GM04503 (cell line): ENCODE measurements around the gene KCNMB1.

ENCODE experiments used
- DNase-seq: peaks from one replicate; pipeline ENCODE4 v3.0.0-alpha.2; 2012; ENCODE audit warnings: low read depth

KCNMB1 gene, protein sequence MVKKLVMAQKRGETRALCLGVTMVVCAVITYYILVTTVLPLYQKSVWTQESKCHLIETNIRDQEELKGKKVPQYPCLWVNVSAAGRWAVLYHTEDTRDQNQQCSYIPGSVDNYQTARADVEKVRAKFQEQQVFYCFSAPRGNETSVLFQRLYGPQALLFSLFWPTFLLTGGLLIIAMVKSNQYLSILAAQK

DNA sequence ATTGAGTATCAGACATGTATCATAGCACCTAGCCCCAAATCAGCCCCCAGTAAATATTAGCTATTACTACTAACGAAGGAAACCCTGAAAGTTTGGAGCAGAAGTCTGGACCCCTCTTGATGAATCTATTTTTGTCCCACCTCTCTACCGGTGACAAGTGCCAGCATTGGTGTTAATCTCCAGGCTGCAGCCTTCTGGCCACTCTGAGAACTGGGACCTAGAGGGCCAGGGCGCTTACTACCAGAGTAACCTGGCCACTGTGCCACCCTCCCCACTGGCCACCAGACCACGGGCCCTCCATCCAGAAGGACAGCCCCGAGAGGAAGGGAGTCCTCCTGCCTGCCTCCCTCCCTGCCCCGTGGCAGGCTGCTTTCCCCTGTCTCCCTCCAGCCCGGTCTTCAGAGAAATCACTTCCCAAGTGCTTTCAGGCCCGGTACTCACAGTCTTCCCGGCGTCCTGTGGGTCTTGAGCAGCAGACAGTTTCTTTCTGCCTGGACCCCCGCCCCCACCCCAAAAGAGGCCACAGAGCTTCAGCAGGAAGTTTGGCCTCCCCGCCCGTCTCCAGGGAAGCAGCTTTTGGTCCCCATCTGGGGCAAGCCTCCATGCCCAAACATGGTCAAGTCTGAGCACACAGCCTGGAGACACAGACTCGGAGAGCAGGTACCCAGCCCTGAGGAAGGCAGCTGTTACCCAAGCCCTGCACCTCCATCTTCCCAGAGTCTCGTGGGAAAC lies at the start of gene KCNMB1:
KCNMB1 (minus strand) TSS at position 550 of the 732 bp plus-strand sequence. CDS start 3,920 bp downstream, outside the sequence.
- no peak for DNase-seq

DNA sequence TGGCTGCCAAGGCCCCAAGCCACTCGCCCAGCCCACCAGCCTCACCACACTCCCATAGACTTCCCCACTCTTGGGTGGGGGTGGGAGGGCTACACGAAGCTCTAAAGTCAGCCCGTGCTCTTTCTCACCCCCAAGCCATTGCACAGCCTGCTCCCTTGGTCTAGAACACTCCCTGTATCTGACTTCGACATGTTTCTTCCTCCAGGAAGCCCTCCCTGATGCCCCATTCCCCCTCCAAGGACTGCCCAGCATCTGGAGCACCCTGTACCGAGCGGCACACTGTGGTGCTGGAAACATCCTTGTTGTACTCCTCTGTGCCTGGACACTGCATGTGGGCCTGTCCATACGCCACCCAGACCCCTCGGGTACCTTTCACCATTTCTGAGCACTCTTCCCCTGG lies 49.4 kb upstream of the KCNMB1 start:
- DNase-seq = no peak

DNA sequence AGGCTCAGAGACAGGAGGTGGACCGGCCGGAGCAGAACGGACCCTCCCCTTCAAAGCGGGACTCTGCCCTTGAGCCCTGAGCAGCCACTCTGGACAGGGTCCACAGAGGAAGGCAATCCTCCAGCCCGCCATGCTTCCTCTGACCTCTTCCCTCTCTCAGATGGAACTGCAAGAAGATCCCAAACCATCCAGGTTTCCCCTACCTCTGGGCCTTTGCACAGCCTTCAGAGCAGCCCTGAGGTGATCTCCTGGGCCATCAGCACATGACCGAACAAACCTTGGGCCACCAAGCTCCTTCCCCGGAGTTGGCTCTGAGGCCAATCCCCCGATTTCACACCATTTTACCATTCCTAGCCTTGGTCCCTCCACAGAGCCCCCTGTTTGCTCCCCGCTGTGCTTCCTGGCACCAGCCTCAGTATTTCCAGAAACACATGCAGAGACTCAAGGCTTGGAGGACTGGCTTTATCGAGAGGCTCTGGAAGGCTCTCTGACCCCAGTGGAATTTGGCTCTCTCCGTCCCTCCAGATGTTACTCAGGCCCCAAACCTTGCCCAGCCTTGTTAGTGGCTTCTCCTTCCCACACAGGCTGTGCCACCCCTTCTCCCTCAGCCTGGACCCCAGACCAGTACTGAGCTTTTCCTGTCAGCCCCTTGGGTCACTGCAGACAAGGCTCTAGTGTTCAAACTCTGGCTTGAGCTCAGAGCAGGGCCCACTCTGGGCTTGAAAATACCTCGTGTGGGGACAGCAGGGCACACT lies 48.6 kb upstream of the KCNMB1 start:
- no peak for DNase-seq

DNA sequence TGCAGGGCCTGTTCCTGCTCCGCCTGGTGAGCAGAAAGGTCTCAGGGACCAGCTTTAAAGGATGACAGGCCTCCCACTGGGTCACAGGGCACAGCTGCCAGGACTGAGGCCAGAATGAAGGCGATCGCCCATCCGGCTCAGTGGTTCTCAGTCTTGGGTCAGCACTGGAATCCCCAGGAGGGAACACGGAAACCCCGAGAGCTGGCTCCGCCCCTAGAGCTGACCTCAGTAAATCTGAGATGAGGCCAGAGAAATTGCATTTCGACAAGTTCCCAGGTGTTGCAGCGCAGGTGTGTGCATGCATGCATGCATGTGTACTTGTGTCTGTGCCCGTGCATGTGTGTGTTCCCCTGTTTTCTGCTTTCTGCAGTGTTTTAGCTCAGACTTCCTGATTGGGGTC lies 47.2 kb upstream of the KCNMB1 start:
- DNase-seq = no peak

DNA sequence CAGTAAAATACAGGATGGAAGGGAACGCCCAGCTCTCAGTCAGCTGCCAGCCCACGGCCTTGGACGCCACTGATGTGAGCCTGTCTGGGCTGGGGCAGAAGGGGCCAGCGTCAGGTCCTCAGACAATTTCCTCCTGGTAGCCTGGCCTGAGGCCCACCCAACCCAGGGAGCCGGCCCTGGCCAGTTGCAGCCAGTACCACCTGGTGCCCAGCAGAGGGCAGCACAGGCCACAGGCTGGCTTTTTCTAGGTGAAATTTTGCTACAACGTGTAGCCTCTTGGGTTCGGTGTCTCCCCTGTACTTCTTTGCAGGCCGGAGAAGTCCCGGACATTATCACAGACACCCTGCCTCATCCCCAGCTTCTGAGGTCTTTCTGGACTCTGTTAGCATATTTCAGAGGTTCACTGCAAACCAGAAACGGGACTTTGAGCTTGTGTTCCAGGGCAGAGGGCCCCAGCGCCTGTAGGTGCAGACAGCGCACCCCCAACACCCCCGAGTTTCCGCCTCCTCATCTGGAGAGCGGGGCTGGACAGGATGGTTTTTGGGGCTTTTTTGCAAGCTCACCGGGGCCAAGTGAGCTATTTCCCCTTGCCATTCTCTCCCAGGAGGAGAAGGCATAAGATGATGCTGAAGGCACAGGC lies 45.9 kb upstream of the KCNMB1 start:
- no peak for DNase-seq

DNA sequence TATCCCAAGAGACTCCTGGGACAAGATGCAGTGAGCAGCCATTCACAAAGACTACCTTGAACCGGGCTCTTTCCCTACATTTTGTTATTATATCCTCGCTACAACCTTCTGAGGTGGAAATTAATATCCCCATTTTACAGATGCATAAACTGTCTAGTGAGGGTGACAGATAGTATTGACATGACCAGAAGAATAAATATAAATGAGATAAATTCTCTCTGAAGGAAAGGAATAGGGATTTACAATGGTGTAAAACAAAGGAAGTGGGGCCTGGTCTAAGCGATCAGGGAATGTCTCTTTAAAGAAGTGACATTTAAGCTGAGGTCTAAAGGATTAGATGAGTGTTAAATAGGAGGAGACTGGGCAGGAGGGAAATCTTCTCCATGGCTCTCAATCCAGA lies 43.5 kb upstream of the KCNMB1 start:
- no peak for DNase-seq

DNA sequence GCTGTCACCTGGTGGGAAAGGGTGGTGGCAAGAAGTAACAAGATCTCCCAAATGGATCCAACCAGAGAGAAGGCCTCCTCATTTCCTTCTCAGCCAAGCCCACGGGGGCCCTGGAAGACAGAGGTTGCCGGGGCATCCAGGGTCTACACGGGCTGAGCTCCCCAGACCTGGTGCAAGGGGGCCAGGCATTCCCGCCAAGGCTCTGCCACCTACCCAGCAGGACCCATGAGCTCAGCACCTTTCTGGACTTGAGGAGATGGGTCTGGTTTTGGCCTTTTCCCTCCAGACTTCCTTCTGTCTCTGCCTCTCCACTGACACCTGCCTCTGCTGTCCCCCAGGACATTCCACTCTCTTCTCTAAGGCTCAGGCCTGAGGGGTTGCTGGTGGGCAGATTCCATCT lies 42.4 kb upstream of the KCNMB1 start:
- DNase-seq = no peak

DNA sequence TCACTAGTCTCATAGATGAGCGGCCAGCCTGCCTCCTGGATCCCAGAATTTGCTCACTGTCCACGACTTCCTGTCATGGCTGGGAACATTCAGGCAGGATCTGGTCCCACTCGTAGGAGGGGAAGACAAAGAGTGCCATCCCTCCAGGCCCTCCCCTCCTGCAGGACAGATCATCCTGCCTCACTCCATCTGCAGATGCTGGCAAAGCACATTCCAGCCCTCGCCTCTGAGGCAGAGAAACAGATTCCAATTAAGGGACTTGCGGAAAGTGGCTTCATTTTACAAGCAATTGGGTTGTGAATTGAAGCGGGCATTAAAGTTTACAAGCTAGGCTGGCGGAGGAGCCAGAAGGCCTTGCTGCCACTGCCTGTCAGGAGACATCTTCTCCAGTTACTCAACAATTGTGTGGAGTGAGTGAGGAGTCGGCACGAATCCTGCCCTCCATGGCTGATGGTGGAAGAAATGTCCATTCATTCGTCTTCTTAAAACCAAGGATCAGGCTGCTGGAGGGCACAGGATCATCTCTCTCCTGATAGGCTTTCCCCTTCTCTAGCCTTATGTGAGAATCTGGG lies 41.8 kb upstream of the KCNMB1 start:
- no peak for DNase-seq

DNA sequence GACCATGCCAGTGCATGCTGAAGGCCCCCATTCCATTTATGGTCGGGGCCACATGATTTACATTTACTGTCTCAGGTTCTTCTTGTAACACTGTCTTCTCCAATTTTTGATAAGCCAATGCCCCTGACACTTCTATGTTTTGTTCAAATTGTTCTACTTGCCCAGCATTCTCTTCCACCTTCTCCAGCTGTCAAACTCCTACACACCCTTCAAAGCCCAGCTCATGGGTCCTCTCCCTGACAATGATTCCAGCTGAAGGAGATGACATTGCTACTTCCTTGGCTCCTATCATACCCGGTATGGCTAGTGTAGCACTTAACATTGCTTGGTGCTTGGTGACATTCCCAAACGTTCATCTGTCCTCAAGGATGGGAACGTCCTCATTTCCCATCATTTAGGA lies 41.1 kb upstream of the KCNMB1 start:
- DNase-seq = no peak

DNA sequence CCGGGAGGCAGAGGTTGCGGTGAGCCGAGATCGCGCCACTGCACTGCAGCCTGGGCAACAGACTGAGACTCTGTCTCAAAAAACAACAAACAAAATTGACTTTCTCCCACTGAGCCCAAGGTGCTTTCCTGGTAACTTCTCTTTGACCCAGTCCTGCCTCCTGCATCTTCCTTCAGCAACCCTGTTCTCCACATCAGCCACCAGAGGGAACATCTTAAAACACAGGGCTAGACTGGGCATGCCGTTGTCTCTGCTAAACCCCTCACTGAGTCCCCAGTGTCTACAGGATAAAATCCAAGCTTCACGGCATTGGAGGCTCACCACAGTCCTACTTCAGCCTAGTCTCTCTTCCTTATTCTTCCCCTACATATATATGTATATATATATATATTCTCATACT lies 39.8 kb upstream of the KCNMB1 start:
- no peak for DNase-seq

DNA sequence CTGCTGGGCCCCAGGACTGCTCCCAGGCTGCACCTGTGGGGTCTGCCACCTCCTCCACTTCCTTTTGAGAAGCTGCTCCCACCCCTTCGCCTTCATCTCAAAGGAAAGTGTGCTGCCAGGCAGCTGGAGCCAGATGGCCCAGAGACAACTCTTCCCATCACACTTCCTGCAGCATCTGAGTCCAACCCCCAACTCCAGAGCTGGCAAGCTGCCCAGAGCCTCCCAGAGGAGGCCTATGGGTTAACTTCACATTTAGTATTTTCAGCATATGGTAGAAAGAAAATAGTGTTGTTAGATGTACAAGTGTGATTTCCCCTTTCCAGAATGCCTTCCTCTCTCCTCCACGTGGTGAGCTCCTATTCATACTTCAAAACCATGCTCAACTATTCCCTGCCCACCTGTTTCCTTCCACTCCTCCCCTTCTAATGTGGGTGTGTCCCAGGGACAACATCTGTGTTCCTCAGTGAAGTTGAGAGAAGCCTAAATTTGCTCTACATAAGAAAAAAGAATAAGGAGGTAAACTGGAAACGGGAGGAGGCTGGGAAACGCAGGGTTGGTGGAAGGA lies 38.6 kb upstream of the KCNMB1 start:
- no peak for DNase-seq

DNA sequence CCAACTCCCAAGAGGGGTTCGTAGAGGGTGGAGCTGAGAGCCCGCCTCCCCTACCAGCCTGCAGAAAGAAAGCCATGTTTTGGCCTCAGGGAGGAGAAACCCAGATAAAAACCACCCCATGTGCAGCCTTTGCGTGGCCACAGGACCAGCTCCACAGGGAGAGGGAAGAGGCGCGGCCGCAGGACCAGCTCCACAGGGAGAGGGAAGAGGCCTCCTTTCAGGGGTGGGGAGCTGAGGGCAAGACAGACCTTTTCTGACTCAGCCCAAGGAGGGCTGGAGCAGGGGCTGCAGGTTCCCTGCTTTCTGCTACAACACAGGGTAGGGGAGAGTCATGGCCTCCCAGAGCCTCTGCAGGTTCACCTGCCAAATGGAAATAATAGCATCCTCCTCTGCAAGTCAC lies 37.6 kb upstream of the KCNMB1 start:
- no peak for DNase-seq

DNA sequence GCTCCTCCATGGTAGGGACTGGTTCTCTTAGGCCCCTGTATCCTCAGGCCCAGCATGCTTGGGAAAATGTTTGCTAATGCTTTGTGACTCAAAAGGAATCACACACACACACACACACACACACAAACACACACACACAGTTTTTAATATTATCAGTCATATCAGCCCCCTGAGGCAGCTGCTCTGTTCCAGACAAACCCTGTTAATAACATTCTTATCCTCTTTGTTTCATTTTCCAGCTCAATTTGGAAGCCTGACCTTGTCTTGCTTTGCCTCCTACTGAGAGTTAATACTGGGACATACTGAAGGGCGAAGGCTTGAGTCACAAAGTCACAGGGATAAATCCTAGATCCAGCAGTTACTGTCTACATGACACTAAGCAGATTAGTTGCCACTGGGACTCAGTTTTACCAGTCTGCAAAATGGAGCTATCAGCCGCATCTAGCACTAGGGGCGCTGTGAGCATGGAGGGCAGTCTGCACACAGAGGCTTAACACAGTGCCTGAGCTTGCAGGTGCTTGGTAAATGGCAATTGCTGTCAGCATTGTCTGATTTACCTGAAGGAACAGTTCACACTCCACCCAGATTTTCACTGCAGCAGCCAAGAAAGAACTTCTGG lies 37.1 kb upstream of the KCNMB1 start:
- DNase-seq = no peak

DNA sequence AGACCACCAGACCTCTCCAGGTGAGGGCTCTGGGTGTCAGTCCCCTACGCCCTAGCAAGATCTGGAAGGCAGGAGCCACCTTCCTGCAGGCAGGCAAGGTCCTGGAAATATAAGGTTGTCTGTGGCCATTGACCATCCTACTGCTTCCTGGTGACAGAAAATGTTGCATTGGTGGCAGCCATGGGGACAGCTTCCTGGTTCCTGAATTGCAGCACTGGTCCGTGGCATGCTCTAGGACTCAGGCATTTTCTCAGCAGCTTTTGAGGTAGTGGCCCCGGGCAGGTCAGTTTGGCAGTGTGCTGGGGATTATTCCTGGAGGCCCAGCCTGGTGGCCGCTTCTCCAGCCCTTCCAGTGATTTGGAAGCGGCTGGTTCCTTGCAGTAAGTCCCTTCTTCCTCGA lies 36.6 kb upstream of the KCNMB1 start:
- DNase-seq = no peak

DNA sequence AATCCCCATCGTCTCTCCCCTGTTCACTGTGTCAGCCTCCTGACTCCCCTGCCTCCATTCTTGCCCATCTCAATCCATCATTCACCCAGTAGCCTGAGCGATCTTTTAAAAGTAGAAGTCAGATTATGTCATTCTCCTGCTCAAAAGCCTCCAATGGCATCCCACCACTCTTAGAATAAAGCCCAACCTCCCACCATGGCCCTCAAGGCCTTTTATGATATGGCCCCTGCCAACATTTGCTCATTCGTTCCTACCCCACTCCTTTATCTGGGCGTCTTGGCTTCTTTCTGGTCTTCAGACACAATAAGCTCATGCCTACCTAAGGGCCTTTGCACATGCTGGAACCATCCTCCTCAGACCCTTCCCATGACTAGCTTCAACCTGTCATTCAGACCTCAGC lies 35.5 kb upstream of the KCNMB1 start:
- no peak for DNase-seq

DNA sequence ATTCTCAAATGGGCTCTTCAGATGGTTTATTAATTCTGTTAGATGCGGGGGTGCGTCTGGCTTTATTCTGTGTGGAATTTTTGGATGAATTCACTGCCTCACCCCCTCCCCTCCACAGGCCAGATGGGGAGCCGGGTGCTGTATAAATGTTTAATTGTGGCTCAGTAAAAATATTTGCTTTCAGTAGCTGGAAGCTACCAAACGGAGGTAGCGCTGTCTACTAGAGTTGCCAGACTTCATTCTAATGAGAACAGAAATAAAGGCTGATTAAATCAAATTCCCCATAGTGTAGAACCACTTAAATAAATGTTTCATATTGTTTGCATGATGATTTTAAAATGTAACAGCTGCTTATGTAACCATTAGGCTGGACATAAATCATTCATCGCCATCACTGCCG lies 34.5 kb upstream of the KCNMB1 start:
- no peak for DNase-seq

DNA sequence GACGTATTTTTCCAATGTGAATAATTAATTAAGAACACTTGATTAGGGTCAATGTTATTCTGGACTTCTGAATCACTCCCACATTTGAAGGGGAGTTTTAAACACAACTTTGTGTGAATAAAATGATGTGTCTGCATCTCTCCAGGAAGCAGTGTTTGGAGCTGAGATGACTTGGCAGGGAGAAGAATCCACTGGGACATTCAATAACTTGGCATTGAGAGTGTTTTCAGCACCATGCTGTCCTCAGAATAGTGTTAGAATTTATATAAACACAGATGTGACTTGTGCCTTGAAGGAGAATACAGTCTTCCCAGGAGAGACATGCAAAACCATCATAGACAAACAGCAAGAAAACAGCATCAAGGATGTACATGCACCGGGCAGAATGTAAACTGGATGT lies 32.7 kb upstream of the KCNMB1 start:
- DNase-seq = no peak

DNA sequence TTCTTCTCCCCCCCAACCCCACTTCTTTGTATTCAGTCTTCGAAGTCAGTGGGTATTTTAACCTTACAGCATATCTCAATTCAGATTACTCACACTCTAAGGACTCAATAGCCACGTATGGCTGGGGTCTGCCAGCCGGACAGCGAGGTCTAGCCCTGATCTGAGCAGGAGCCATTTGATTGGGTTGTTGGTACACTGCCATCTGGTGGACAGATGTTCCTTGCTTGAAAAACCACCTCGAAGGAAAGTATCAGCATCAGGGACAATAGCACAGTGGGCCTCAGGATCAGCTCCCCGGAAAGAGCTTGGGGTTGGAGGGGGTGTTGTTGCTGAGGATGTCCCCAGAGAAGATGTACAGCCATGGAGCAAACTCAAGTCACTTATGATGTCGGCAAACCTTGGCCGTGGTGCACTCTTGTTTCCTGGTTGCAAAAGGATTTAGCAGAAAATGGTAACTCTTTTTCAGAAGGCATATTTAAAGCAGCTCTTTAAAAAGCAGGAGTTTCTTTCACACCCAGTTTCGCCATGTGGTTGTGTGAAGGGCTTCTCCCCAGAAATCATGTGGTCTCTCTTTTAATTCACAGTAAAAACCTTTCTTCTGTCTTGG lies 31.7 kb upstream of the KCNMB1 start:
- DNase-seq = peak; percentile 11

DNA sequence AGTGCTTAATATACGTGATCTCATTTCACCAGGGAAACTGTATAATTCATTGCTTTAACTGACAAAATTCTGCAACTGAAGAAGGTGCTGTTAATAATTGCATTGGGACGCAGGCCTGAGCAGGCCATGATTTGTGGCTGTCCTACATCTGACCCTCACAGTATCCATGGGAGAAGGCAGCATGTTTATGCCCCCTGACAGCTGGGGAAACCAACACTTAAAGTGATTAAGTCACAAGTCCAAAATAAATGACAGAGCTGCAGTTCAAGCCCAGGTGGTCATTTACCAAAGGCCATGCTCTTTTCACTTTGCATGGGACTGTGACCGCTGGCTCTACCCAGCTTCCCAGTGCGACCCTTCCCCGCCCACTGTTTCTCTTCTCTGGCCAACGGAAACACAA lies 30.5 kb upstream of the KCNMB1 start:
- no peak for DNase-seq

DNA sequence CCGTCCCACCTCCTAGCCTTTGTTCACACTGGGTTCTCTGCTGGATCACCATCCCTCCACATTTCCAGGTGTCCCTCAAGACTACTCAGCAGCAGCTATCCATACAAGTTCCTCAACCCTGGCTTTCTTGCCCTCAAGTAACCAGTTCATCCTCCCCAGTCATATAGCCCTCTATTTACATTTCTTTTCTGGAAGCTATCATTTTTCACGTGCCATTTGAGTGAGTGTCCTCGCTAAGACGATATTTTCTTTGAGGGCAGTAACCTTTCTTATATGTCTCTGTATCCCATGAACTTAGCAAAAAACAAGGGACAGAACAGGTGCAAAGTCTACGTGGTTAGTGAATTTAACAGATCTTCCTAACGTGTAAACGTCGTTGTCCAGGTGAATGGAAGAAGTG lies 29.6 kb upstream of the KCNMB1 start:
- no peak for DNase-seq

DNA sequence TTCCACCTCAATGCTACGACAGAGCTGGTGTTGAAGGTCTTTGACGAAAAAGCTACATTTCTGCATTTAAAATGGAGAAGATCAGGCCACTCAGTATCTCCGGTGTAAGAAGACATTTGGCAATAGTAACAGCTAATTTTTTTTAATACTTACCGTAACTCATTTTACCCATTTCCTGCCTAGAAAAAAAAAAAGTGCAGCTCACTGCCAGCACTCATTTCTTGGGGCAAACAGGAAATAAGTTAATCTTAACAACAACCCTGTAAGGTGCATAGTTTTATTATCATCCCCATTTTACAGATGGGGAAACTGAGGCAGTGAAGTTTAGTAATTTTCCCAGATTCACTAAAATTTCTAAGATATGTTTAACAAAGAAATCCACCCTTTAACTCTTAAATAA lies 27.4 kb upstream of the KCNMB1 start:
- DNase-seq = no peak
